HG02884 (cell line): ENCODE results near the gene ZNF524.

Experiments used
- ATAC-seq: cut with Tn5 transposase; IDR thresholded peaks from one replicate; pipeline ENCODE4 v1.9.1; 2021; ENCODE audit warnings: mild to moderate bottlenecking, moderate library complexity; ENCODE audit not compliant: unreplicated experiment

The ZNF524 gene

DNA sequence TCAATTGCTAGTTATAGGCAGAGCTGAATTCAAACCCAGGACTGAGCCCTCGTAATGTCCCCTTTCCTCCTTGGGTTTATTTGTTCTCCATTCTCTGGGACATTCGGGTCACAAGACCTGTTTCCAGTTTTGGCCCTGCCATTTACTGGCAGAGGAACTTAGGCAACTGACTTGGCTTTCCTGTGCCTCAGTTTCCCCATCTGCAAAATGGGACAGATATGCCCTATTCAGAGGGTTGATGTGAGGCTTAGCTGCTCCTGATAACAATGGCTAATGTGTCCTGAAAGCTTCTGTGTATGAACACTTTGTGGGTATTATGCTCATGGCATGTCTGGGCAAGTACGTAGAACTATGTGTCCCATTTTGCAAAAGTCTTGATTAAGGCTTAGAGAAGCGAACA lies 996 bp downstream of the ZNF524 start:
- no peak for ATAC-seq

GRCh38 chr19:55602104-55603001 lies 2.3 kb downstream of the ZNF524 start:
- ATAC-seq, result no peak

DNA sequence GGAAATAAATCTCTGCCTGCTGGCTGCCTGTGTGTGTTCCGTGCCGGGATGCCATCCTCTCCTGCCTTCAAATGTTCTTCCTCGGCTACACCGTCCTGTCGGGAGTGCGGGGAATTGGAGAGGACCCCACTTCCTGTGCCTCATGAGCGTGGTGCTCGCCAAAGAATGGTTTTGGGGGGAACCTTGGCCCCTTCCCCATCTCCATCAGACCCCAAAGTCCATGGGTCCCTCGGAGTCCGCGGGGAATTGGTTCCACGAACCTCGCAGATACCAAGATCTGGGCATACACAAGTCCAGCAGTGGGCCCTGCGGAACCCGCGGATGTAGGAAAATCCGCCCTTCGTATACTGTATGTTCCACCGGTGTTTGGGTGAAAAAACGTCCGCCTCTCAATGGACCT lies 3.0 kb downstream of the ZNF524 start:
- ATAC-seq, result no peak

DNA sequence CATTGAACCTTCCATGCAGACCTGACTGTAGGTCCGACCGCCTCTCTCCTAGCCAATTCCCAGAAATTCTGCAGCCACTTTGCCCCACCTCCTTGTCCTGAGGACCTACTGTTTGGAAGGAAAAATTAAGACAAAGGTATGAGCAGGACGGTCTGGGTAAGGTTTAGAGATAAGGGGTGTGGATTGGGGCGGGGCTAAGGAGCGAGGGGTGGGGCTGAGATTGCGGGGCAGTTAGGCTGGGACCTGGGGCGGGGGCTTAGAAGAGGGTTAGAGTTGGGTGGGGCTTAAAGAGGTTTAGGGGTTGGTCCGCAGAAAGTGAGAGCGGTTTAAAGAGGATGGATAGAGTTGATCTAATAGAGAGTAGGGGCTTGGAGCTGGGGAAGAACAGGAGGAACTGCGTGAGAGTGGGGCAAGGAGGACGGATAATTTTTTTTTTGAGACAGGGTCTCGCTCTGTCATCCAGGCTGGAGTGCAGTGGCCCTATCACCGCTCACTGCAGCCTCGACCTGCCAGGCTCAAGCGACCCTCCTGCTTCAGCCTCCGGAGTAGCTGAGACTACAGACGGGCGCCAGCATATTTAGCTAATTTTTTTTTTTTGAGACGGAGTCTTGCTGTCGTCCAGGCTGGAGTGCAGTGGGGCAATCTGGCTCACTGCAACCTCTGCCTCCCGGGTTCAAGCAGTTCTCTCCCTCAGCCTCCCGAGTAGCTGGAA lies 3.6 kb downstream of the ZNF524 start:
- ATAC-seq, result no peak

- peak; percentile 55 for ATAC-seq
These were observed 5.1 kb downstream of the ZNF524 start for GRCh38 chr19:55605207-55605636.

DNA sequence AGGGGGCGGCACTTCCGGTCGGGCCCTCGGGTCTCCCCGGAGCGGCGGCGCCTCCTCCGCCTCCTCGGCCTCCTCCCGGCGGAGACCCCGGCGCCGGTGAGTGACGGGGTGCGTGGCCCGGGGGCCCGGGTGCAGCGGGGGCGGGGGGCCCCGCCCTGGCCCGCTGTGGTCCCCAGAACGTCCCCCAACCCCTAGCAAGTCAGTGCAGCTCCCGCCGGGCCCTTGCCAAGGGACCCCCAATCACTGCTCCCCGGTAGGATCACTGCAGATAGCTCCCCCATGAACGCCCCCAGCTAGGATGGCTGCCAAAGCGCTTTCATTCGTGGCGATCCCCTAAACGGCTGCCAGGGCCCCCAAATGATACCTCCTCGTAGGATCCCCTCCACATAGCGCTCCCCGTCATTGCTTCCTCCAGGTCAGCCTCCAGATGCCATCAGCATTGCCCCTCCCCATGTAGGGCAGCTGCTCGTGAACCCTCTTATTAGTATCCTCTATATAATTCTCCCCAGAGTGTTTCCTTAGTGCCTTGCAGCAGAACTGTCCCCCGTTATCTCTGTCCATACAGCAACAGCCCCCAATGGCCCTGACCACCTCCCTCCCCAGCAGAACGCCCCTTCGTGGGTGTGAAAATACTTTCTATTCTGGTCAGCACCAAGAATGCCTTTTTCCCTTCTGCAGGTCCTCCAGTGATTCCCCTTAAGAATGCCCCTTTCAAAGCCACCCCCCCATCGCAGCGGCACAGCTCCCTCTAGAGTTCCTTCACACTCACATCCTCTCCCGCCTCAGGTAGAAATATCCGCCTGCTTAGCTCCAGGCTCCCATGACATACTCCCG lies 5.8 kb downstream of the ZNF524 start, which contains the start of gene ZNF865:
ZNF865 (plus strand) TSS at position 11 of the 834 bp plus-strand sequence. CDS start 7,972 bp downstream, outside the sequence.
- ATAC-seq, result no peak

- no peak for ATAC-seq
These were observed 6.3 kb downstream of the ZNF524 start for GRCh38 chr19:55606471-55606787.

- ATAC-seq, result no peak
These were observed 6.7 kb downstream of the ZNF524 start for GRCh38 chr19:55606817-55607216.

GRCh38 chr19:55609326-55609725 lies 9.2 kb downstream of the ZNF524 start:
- no peak for ATAC-seq

DNA sequence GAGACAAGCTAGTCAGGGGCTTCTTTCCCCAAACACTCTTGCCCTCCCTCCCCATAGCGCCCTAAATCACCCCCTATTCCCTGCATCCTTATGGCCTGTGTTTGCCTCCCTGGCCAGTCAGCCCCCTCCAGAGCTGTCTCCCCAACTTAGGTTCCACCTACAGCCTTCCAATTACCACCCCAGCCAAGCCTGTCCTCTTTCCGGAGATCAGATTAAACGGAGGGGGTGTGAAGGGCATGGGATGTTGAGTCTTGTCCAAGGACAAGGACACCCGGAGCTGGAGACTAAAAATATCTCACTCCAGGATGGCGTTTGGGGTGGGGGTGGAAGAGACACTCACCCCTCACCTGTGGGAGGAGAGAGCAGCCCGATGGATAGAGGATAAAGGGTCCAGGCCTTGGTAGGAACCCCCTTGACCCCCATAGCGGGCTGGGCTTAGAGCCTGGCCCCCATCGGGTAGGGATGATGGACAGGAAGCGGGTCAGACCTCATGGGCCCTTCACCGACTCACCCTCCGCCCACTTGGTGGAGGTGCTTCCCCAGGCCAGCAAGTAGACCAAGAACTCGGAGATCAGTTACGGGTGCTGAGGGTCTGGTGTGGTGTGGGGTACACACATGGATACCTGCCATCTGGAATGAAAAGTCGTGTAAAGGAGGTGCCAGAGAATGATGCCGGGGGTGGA lies 11.4 kb downstream of the ZNF524 start:
- no peak for ATAC-seq

DNA sequence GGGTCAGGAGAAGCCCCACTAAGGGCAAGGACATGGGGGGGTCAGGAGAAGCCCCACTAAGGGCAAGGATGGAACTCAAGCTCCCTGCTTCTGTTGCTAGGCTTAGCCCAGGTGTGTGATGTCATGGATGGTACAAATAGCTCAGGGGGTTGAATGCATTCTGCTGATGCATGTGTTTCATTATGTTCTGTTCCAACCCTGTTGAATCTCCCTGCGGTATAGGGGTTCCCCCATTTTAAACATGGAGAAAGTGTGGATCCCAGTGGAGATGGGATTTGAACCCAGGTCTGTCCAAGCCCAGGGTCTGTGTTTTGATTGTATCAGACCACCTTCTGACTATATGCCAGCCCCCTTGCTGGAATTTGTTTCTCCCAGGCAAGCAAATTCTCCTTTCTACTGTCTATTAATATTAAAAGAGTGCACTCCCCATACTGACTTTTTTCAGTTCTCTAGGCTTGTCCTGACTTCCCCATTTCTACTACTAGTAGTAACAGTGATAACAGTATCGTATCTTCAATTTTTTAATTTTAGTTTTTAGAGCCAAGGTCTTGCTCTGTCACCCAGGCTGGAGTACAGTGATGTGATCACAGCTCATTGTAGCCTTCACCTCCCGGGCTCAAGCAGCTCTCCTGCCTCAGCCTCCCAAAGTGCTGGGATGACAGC lies 12.0 kb downstream of the ZNF524 start:
- ATAC-seq, result no peak

GRCh38 chr19:55613396-55613795 lies 13.3 kb downstream of the ZNF524 start:
- no peak for ATAC-seq

DNA sequence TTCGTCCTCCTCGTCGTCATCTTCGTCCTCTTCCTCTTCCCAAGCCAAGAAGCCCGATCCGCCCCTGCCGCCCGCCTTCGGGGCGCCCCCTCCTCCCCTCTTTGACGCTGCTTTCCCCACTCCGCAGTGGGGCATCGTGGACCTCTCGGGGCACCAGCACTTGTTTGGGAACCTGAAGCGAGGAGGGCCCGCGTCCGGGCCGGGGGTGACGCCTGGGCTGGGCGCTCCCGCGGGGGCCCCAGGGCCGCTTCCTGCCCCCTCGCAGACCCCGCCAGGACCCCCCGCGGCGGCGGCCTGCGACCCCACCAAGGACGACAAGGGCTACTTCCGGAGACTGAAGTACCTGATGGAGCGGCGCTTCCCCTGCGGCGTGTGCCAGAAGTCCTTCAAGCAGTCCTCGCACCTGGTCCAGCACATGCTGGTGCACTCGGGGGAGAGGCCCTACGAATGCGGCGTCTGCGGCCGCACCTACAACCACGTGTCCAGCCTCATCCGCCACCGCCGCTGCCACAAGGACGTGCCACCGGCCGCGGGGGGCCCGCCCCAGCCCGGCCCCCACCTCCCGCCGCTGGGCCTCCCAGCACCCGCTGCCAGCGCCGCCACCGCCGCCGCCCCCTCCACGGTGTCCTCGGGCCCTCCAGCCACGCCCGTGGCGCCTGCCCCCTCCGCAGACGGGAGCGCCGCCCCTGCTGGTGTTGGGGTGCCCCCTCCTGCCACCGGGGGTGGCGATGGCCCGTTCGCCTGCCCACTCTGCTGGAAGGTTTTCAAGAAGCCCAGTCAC lies 14.0 kb downstream of the ZNF524 start:
- no peak for ATAC-seq

DNA sequence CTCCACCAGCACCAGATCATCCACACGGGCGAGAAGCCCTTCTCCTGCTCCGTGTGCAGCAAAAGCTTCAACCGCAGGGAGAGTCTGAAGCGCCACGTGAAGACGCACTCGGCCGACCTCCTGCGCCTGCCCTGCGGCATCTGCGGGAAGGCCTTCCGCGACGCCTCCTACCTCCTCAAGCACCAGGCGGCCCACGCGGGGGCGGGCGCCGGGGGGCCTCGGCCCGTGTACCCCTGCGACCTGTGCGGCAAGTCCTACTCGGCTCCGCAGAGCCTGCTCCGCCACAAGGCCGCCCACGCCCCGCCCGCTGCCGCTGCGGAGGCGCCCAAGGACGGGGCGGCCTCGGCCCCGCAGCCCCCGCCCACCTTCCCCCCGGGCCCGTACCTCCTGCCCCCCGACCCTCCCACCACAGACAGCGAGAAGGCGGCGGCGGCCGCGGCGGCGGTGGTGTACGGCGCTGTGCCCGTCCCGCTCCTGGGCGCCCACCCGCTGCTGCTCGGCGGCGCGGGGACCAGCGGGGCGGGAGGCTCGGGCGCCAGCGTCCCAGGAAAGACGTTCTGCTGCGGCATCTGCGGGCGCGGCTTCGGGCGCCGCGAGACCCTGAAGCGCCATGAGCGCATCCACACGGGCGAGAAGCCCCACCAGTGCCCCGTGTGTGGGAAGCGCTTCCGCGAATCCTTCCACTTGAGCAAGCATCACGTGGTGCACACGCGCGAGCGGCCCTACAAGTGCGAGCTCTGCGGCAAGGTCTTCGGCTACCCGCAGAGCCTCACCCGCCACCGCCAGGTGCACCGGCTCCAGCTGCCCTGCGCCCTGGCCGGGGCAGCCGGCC lies 14.8 kb downstream of the ZNF524 start:
- ATAC-seq, result no peak

GRCh38 chr19:55615543-55616394 lies 15.7 kb downstream of the ZNF524 start:
- ATAC-seq, result no peak

- no peak for ATAC-seq
These were observed 16.3 kb downstream of the ZNF524 start for GRCh38 chr19:55616395-55616875.

- ATAC-seq, result no peak
These were observed 17.3 kb downstream of the ZNF524 start for GRCh38 chr19:55617426-55617825.
